ENCODE measurements around the gene MXRA7.
"Not testable (repeated sequence)": the region's sequence is repeated elsewhere in the genome, so short reads cannot be mapped to it uniquely, and the experiment has no call there.

MXRA7 gene

DNA sequence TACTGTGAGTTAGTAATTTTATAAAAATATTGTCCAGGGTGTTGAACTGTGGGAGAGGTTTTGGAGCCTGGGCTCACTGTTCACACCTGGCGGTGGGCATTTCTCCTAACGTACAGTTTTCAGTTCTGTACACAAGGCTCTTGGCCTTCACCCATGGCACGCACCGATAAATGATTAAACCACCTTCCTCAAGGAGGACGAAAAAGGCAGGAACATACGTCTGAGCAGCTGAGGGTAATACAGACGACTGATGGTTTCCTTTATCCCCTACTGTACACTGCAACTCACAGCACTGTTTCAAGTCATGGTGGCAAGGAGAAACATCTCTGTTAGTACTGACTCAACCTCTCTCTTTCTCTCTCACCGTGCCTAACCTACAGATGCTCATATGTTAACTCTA lies 65.8 kb downstream of the MXRA7 start:
- no peak for DNase-seq (ENCODE audit: low read depth, low spot score)

DNA sequence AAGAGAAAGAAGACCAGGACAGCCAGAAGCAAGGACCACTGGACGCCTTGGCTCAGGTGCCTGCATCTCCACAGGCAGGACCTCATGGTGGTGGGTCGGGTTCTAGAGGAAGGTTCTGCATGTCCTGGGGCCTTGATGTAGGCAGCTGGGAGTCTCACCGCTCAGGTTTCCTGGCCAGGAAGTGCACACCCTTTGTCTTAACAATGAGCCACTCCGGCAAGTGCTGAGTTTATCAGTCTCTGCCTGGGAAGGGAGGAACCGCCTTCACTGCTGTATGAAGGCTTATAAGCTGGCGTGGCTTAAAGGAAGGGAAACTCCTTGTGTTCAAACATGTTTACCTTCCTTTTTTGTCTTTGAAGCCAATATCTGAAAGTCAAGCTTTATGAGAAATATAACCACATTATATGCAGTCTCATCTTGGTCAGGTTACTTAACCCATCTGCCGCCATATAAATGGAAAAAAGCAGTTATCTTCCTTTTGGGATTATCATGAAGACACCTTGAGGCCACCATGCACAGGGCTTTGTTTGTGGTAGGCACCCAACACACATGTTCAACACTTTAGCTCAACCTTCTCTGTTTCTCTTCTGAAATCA lies 67.1 kb downstream of the MXRA7 start, which contains the start of gene ST6GALNAC1:
TSS of gene ST6GALNAC1 (minus strand) at position 205 of the 596 bp plus-strand sequence. CDS start at position 86, 119 bp downstream.
- DNase-seq (ENCODE audit: low read depth, low spot score), result no peak

DNA sequence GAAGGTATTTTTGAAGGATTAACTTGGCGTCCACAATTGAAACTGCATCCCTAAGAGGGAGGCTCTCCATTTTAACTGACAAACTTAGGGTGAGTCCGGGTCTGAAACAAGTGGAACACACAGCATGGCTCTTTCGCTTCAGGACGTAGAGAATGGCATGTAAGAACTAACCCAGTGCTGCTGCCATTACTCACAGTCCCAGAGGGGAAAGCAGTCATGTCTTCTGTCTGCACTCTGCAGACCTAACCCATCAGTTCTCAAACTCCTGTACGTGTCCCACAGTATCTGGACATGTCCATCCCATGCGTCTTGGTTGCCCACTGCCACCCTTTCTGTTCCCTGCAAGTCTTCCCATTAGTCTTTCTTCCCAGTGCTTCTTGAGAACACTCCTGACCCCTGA lies 67.8 kb downstream of the MXRA7 start:
- no peak for DNase-seq (ENCODE audit: low read depth, low spot score)

DNA sequence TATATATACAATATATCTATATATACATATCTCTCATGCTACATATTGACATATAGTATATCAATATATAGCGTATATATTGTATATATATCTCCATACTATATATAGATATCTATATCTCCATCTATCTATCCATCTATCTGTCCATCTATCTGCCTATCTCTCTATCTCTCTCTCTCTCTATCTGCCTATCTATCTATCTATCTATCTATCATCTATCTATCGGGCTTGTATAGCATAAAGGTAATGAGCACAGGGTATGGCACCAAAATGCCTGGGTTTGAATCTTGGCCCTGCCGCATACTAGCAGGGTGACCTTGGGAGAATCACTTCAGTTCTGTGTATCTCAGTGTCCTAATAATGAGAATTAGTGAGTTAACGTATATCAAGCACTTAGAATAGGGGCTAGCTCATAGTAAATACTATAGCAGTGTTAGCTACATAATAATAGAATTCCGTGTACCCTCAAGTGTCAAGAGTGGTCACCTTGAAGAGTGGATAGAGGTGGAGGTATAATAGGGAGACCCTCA lies 68.7 kb downstream of the MXRA7 start:
- no peak for DNase-seq (ENCODE audit: low read depth, low spot score)

DNA sequence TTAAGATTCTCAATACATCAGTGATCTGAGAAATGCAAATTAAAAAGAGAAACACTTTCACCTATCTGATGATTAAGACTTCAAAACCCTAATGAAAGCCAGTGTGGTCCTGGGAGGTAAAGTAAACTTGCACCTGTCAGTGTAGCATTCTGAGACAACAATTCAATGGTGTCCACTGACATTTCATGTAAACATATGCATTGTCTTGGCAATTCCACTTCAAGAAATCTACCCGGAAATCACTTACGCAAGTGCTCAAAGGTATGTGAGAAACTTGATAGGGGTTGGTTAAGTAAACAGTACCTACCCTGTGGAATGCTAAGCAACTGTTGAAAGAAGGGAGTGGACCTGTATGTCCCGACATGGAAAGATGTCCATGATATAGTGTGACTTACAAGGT lies 69.3 kb downstream of the MXRA7 start:
- DNase-seq (ENCODE audit: low read depth, low spot score), result no peak

DNA sequence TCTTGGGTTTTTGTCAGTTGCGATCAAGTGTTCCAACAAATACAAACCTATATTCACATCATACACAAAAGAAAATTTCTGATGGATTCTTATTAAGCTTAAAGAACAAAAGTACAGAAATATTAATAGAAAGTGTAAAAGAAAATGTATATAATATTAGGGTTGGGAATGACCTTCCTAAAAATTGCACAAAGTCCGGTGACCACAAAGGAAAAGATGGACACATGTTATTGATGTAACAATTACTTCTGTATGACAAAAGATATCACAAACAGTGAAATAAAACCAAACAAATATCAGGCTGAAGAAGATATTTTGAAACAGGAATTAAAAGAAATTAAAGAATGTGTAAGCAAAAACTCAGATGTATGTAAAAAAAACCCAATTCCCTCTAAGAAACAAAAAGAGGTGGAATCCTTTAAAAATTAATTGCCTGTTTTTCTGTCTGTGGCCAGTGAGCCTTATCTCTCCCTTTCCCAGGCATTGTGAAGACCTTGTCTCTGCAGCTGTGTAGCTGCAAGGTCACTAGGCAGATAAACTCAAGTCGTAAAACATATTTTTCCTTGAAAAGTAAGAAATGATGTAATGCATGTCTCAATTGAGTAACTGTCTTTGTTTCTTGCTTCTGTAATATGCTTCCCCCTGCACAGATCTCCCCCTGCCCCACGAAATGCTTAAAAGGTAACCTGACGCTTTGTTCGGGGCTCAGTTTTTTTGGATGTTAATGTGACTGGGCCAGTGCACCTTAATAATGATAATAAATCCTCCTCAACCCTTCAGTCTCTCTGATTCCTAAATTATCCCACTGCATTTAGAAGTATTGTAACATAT lies 70.0 kb downstream of the MXRA7 start:
- no peak for DNase-seq (ENCODE audit: low read depth, low spot score)

DNA sequence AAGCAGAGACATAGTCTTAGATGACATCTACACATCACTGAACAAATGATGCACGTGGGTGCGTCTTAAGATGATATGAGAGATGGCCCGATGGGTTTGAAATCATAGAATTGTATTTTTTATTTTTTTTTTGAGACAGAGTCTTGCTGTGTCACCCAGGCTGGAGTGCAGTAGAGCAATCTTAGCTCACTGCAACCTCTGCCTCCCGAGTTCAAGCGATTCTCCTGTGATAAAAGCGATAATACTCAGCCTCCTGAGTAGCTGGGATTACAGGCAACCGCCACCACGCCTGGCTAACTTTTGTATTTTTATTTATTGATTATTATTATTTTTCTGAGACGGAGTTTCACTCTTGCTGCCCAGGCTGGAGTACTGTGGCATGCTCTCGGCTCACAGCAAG lies 72.5 kb downstream of the MXRA7 start:
- DNase-seq (ENCODE audit: low read depth, low spot score), result no peak

DNA sequence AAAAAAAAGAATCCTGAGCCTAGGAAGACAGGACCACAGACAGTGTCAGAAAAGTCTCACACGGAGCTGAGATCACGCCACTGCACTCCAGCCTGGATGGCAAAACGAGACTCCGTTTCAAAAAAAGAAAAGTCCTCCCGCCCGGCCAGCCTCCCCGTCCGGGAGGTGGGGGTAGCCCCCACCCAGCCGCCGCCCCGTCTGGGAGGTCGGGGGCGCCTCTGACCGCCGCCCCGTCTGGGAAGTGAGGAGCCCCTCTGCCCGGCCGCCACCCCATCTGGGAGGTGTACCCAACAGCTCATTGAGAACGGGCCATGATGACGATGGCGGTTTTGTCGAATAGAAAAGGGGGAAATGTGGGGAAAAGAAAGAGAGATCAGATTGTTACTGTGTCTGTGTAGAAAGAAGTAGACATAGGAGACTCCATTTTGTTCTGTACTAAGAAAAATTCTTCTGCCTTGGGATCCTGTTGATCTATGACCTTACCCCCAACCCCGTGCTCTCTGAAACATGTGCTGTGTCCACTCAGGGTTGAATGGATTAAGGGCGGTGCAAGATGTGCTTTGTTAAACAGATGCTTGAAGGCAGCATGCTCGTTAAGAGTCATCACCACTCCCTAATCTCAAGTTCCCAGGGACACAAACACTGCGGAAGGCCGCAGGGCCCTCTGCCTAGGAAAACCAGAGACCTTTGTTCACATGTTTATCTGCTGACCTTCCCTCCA lies 74.1 kb downstream of the MXRA7 start:
- DNase-seq (ENCODE audit: low read depth, low spot score), result not testable (repeated sequence)

DNA sequence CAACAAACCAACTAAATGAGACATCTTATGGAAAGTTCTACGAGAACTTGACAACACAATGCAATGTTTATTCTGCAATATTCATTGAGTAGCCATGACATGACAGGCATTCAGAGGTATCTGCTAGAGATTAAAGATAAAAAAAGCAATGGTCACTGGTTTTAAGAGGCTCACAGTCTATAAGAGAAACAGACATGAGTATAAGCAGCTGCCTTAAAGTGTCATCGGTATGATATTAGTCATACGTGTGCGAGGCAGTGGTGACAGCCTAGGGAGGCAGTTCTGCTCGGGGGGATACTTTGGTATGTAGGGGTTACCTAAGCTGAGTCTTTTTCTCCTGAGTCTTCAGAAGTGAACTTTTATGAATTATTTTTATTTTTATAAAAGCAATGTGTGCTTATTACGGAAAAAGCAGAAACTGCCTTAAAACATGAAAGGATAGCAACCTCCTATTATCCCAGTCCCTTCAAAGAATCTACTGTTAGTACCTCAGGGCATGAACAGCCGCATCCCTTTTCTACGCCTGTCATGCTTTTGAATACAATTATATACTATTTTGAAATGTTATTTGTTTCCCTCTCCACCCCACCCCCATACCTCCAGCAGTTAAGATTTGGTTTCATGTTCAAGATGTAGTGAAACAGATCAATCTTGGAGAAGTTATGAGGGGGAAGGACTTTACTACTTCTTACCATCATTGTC lies 75.0 kb downstream of the MXRA7 start:
- DNase-seq (ENCODE audit: low read depth, low spot score), result no peak

DNA sequence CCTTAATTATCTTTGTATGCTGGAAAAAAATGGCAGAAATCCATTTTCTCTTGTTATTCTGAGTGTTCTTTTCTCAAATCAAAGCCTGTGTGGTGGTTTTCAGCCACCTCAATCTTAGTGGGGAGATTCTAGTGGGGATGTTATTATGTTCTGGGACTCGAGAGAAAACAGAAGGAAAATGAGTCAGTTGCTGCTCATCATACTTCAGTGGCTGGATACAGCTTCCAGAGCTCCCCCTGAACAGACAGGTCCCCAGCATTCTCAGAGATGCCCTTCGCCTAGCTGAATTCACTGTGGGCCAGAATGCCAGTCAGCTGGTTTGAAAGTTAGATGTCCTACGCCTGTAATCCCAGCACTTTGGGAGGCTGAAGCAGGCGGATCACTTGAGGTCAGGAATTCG lies 75.7 kb downstream of the MXRA7 start:
- peak; percentile 26 for DNase-seq (ENCODE audit: low read depth, low spot score)

DNA sequence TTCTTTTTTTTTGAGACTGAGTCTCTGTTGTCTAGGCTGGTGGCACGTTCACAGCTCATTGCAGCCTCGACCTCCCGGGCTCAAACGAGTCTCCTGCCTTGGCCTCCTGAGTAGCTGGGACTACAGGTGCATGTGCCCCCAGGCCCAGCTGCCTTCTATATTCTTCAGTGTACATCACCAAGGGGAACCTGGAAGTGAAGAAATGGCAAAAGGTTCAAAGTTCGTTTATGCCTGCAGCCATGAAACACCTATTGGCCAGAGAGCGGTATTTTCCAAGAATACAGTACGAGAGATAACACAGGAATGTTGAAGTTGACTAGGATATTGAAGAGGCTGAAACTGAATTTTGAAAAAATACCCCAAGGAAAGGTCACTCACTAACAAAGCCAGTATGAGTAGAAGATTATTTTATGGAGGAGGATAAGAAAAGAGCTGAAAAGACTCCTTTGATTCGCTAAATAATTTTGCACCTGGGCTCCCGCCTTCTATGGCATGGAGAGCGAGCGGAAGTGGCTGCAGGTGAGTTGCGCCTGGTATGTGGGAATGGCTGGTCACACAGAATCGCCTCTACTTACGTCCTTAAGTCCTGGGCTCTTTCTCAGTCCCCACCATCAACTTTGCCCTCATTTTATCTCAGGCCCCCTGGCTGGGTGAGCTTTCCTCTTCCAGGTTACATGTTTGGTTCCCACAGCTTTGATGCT lies 77.0 kb downstream of the MXRA7 start:
- DNase-seq (ENCODE audit: low read depth, low spot score), result no peak

DNA sequence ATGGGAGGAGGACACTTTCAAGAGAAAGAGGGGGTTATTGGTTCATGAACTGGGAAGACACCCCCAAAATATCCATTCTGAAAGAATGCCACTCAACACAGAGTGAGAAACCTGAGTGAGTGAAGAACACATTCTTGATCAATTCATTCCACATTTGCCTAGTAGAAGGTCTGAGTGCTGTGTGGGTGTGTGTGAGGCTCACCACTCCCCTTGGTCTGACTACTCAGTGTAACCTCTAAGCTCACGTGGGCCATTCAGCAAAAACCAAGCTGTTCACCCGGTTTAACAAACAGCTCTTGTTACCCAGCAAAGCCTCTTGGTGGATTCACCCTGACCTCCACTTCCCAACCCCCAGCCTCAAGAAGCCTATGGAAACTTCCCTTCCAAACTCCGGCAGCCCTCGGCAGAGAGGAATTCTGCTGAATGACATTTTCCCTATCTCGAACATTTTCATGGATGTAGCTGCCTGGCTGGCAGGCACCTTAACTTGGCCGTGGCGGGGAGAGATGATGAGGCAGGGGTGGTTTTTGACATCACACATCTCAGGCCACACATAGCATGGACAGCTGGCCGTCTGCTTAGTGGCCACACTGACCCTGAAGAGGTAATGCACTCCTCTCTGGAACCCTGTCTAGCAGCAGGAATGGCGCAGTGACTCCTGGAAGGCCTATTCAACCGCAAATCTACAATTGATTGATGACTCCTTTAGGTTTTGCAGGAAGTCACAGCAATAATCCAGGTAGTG lies 78.8 kb downstream of the MXRA7 start:
- DNase-seq (ENCODE audit: low read depth, low spot score), result no peak

DNA sequence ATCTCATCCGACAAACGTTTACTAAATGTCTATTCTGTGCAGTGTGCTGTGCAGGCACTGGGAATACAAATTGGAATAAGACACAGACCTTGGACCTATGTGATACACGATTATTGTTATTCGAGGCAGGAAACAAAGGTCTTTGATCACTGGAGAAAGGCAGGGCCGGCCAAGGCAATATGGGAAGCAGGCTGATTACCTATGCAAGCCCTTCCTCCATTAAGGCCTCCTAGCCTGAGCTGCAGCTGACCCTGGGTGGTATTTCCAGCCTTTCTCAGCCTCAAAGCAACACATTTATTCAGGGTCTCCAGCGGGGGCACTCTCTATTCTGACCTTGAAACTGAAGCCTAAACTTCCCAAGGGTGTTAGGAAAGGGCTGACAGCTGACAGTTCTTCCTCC lies 80.6 kb downstream of the MXRA7 start:
- no peak for DNase-seq (ENCODE audit: low read depth, low spot score)
